Lung (tissue), 12 donors: Measurements from ENCODE around the gene EPS8L3. TPM values are rescaled to one million over a fixed set of nuclear protein-coding genes. Genes with fewer than 3 reads are reported as not detected.

Source experiments
- ATAC-seq: fragments of 200-7000 bp; cut with Tn5 transposase; one replicate; pipeline ENCODE4 v1.9.1; 2020; ENCODE audit warnings: moderate number of reproducible peaks; ENCODE audit not compliant: insufficient read depth, low FRiP score
- DNase-seq, 3 donors: peaks; one replicate each; pipeline ENCODE4 v3.0.0-alpha.2; 2013 to 2017
- H3K27ac ChIP-seq, 2 donors: one replicate each; pipeline ENCODE4 v1.5.1; 2013; ENCODE audit warnings: mild to moderate bottlenecking in 2 of 2, moderate library complexity in 2 of 2, control low read depth in 1 of 2, inconsistent platforms in 1 of 2, low read depth in 1 of 2, low read length in 1 of 2
- H3K27me3 ChIP-seq, 3 donors: one replicate each; pipeline ENCODE4 v1.5.1; 2013; ENCODE audit warnings: low read length in 2 of 3; ENCODE audit not compliant: control insufficient read depth in 3 of 3, insufficient read depth in 3 of 3
- H3K36me3 ChIP-seq, 4 donors: one replicate each; pipeline ENCODE4 v1.5.1; 2013; ENCODE audit warnings: low read length in 4 of 4, mild to moderate bottlenecking in 1 of 4, moderate library complexity in 1 of 4; ENCODE audit not compliant: control insufficient read depth in 4 of 4, insufficient read depth in 4 of 4
- H3K4me1 ChIP-seq, 5 donors: one replicate each; pipeline ENCODE4 v1.5.1; 2013; ENCODE audit warnings: low read length in 5 of 5, mild to moderate bottlenecking in 2 of 5, moderate library complexity in 1 of 5; ENCODE audit not compliant: control insufficient read depth in 5 of 5, insufficient read depth in 5 of 5
- H3K4me3 ChIP-seq: one replicate; pipeline ENCODE4 v1.5.1; 2013; ENCODE audit warnings: mild to moderate bottlenecking, control low read depth, moderate library complexity
- H3K9ac ChIP-seq, 2 donors: one replicate each; pipeline ENCODE4 v1.5.1; 2013; ENCODE audit warnings: low read length in 2 of 2, control low read depth in 1 of 2; ENCODE audit not compliant: insufficient read depth in 1 of 2
- H3K9me3 ChIP-seq, 4 donors: one replicate each; pipeline ENCODE4 v1.5.1; 2013; ENCODE audit warnings: low read length in 3 of 4, mild to moderate bottlenecking in 1 of 4, moderate library complexity in 1 of 4; ENCODE audit not compliant: control insufficient read depth in 4 of 4, insufficient read depth in 3 of 4
- CTCF ChIP-seq: IDR thresholded peaks from 2 replicates; pipeline ENCODE4 v1.5.1; 2012; ENCODE audit warnings: mild to moderate bottlenecking; ENCODE audit errors: control extremely low read depth, extremely low read depth
- WGBS, 2 donors: extraction: QIAGEN DNeasy Blood & Tissue Kit; methylation state at CpG; one replicate each; pipeline ENCODE4 v1.1.7; 2013; 5-methylcytosine and 5-hydroxymethylcytosine counted together
- polyA plus RNA-seq, 2 donors: library from polyadenylated mRNA; stranded (reverse); fragments of 200-250 nt; gene quantifications; one replicate each; pipeline ENCODE4 v1.2.1, GENCODE V29; 2013
- total RNA-seq, 2 donors: library from RNA; depleted of rRNA in 1 of 2; stranded (reverse); fragments of >200 nt in 1 of 2; gene quantifications; one replicate each; pipeline ENCODE4 v1.2.1, GENCODE V29; 2014 to 2021
- donor health status: control.
- donor health status: control.
- donor health status: Bipolar disorder and iron deficiency.
- donor health status: healthy.
- donor health status: DM: yes; HTN: yes; CAD: no.

EPS8L3 gene
- total and polyA plus RNA-seq, 4 donors: 0.10 to 0.52 TPM; not detected in 2

- DNase-seq: no peak
- Histone ChIP-seq H3K36me3 (peaks cover 0 to 12% (median 8%) of the 10 kb centered on the region in 4 donors), H3K4me1 (no peaks in the 10 kb centered on the region), H3K27ac (no peak overlapping the region), H3K27me3 (no peaks in the 10 kb centered on the region), H3K9ac (no peak overlapping the region), H3K9me3 (no peaks in the 10 kb centered on the region), H3K4me3 (no peak overlapping the region)
- WGBS, 2 donors: 66 to 80% methylated on average over 3 of the region's 3 CpGs
- TF ChIP-seq CTCF: no peak
- ATAC-seq: no peak
Observed at GRCh38 chr1:109732390-109732881, 31.3 kb downstream of the EPS8L3 start.

GRCh38 chr1:109730666-109731065, 33.1 kb downstream of the EPS8L3 start:
- Histone ChIP-seq H3K36me3 (peaks cover 0 to 6% (median 1%) of the 10 kb centered on the region in 4 donors), H3K4me1 (no peaks in the 10 kb centered on the region), H3K27ac (no peak overlapping the region), H3K27me3 (no peaks in the 10 kb centered on the region), H3K9ac (no peak overlapping the region), H3K4me3 (no peak overlapping the region), H3K9me3 (no peaks in the 10 kb centered on the region)
- ATAC-seq (no peak), DNase-seq (no peak)
- TF ChIP-seq CTCF: no peak
- 81 to 92% methylated on average over 6 of the region's 6 CpGs for WGBS, 2 donors

GRCh38 chr1:109728870-109729269, 34.9 kb downstream of the EPS8L3 start:
- ATAC-seq (no peak), DNase-seq (peak in 1 of 3 donors; percentile 25)
- no peaks in the 10 kb centered on the region for H3K9me3 ChIP-seq
- WGBS, 2 donors: 77 to 85% methylated on average over 7 of the region's 7 CpGs
- no peak overlapping the region for H3K9ac ChIP-seq
- H3K4me1 ChIP-seq: no peaks in the 10 kb centered on the region
- no peak overlapping the region for H3K4me3 ChIP-seq
- no peak for TF ChIP-seq CTCF
- H3K27me3 ChIP-seq: no peaks in the 10 kb centered on the region
- H3K36me3 ChIP-seq: no peaks in the 10 kb centered on the region
- no peak overlapping the region for H3K27ac ChIP-seq
